ENCODE results near the gene LRRC61.

- TF ChIP-seq HIC1 (tag by site-specific recombination; IDR thresholded peaks at IDR 0.05) (no peak), CTCF (tag by site-specific recombination; IDR thresholded peaks at IDR 0.05) (no peak), REST (tag by site-specific recombination; IDR thresholded peaks at IDR 0.05) (no peak), ZNF391 (tag by site-specific recombination; IDR thresholded peaks at IDR 0.05; ENCODE audit: borderline replicate concordance, low read depth) (no peak), ZNF16 (tag by site-specific recombination; IDR thresholded peaks at IDR 0.05; ENCODE audit: low read depth) (no peak), ZXDB (tag by site-specific recombination; IDR thresholded peaks at IDR 0.05) (no peak), MEIS1 (CRISPR knock-in tag; IDR thresholded peaks at IDR 0.05; ENCODE audit: borderline replicate concordance) (no peak), ZNF571 (tag by site-specific recombination; IDR thresholded peaks at IDR 0.05) (no peak), ZBTB7A (tag by site-specific recombination; IDR thresholded peaks at IDR 0.05; ENCODE audit: low read depth) (no peak), ZNF837 (tag by site-specific recombination; IDR thresholded peaks at IDR 0.05) (no peak), SETDB1 (IDR thresholded peaks at IDR 0.05; ENCODE audit: insufficient read length, low read length) (no peak), ZNF629 (tag by site-specific recombination; IDR thresholded peaks at IDR 0.05) (no peak), ZNF521 (tag by site-specific recombination; IDR thresholded peaks at IDR 0.05) (no peak), ZNF114 (tag by site-specific recombination; IDR thresholded peaks at IDR 0.05) (no peak)
Measured at GRCh38 chr7:150383710-150384397, 60.7 kb downstream of the LRRC61 start.
